ENCODE data around the gene ZNF70.
A peak's percentile ranks its signal among the peaks of the same experiment; 100 is the strongest.

ZNF70 gene

DNA sequence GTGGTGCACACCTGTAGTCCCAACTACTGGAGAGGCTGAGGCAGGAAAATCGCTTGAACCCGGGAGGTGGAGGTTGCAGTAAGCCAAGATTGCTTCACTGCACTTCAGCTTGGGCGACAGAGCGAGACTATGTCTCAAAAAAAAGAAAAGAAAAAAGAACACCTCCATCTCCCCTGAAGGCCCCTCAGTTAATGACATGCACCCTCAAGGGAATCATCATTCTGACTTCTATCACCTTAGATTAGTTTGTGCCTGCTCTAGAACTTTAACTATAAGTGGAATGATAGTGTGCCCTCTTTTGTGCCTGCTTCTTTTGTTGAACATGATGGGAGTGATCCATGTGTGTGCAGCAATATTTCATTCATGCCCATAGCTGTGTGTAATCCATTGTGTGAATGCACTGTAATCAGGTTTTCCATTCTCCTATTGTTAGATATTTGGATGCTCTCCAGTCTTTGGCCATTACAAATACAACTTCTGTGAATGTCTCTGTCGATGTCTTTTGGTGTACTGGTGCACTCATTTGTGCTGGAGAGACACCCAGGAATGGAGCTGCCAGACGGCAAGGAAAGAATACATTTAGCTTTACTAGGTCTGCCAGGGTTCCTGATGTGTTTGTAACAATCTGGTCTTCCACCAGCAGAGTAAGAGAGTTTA lies 4.2 kb upstream of the ZNF70 start:
- TF ChIP-seq EZH2phosphoT487 (IDR thresholded peaks at IDR 0.05; ENCODE audit: borderline replicate concordance, low read length), result no peak
- TF ChIP-seq, protein P1, sequence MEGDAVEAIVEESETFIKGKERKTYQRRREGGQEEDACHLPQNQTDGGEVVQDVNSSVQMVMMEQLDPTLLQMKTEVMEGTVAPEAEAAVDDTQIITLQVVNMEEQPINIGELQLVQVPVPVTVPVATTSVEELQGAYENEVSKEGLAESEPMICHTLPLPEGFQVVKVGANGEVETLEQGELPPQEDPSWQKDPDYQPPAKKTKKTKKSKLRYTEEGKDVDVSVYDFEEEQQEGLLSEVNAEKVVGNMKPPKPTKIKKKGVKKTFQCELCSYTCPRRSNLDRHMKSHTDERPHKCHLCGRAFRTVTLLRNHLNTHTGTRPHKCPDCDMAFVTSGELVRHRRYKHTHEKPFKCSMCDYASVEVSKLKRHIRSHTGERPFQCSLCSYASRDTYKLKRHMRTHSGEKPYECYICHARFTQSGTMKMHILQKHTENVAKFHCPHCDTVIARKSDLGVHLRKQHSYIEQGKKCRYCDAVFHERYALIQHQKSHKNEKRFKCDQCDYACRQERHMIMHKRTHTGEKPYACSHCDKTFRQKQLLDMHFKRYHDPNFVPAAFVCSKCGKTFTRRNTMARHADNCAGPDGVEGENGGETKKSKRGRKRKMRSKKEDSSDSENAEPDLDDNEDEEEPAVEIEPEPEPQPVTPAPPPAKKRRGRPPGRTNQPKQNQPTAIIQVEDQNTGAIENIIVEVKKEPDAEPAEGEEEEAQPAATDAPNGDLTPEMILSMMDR (IDR thresholded peaks at IDR 0.05; ENCODE audit: low read depth, low read length, poor library complexity, severe bottlenecking), result no peak
- Histone ChIP-seq H4K20me1 (ENCODE audit: control insufficient read depth, insufficient read depth, low read depth, low read length) (no peaks in the 10 kb centered on the region), H3K4me1 (ENCODE audit: control insufficient read depth, low read length) (peaks cover 61% of the 10 kb centered on the region), H3K4me2 (ENCODE audit: low read length) (peak overlapping the region; percentile 88), H3K4me3 (ENCODE audit: low read length) (peak overlapping the region; percentile 97), H3K79me2 (ENCODE audit: control insufficient read depth, low read length) (peaks cover 17% of the 10 kb centered on the region), H3K27me3 (ENCODE audit: control insufficient read depth, low read length) (no peaks in the 10 kb centered on the region), H3K9me2 (replicated peaks; ENCODE audit: control insufficient read depth, low read length) (no peaks in the 10 kb centered on the region), H3K36me3 (ENCODE audit: control insufficient read depth, low read length) (peaks cover 21% of the 10 kb centered on the region), H3K27ac (ENCODE audit: low read depth, low read length) (peak overlapping the region; percentile 92), H3F3A (ENCODE audit: control insufficient read depth, insufficient read depth) (peaks cover 39% of the 10 kb centered on the region), H3K9me3 (ENCODE audit: control insufficient read depth, insufficient read depth, low read length) (no peaks in the 10 kb centered on the region)

DNA sequence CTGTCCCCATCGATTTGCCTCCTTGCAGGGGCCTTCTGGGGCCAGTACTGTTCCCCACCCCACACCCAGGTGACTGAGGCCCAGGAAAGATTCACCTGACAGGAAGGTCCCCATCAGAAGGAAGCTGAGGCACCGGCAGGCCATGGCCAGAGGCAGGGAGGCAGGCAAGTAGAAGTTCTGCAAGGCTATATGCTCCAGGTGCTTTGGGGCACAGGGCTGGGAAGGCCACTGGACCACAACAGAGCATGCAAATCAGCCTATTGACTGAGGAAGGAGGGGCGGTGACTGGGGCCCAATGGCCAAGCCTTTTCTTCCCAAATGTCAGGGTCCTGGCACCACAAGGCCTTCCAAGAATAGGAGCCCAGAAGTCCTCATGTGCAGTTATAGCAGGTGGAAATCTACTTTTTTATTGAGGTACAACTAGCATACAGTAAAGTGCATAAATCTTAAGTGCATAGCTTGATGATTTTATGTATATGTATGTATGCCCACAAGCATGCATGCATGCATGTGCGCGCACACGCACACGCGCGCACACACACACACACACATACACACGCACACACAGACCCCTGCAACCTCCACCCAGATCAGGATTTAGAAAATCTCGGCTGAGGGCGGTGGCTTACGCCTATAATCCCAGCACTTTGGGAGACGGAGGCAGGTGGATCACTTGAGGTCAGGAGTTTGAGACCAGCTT lies 3.5 kb upstream of the ZNF70 start, which contains the start of gene VPREB3:
Gene VPREB3, minus strand, starts transcription at position 206 of the 700 bp plus-strand sequence. Its CDS starts 62 bp downstream, at position 144.
- peaks cover 66% of the 10 kb centered on the region for H3K4me1 ChIP-seq (ENCODE audit: control insufficient read depth, low read length)
- peaks cover 23% of the 10 kb centered on the region for H3K79me2 ChIP-seq (ENCODE audit: control insufficient read depth, low read length)
- no peaks in the 10 kb centered on the region for H3K9me2 ChIP-seq (replicated peaks; ENCODE audit: control insufficient read depth, low read length)
- no peaks in the 10 kb centered on the region for H3K27me3 ChIP-seq (ENCODE audit: control insufficient read depth, low read length)
- H4K20me1 ChIP-seq (ENCODE audit: control insufficient read depth, insufficient read depth, low read depth, low read length), result no peaks in the 10 kb centered on the region
- no peaks in the 10 kb centered on the region for H3K9me3 ChIP-seq (ENCODE audit: control insufficient read depth, insufficient read depth, low read length)
- peaks cover 39% of the 10 kb centered on the region for H3F3A ChIP-seq (ENCODE audit: control insufficient read depth, insufficient read depth)
- peak within 1 kb of the TSS; percentile 97 for H3K4me3 ChIP-seq (ENCODE audit: low read length)
- peak within 1 kb of the TSS; percentile 88 for H3K4me2 ChIP-seq (ENCODE audit: low read length)
- peak within 1 kb of the TSS; percentile 92 for H3K27ac ChIP-seq (ENCODE audit: low read depth, low read length)
- H3K36me3 ChIP-seq (ENCODE audit: control insufficient read depth, low read length), result peaks cover 21% of the 10 kb centered on the region
- TF ChIP-seq, protein P1 (IDR thresholded peaks at IDR 0.05; ENCODE audit: low read depth, low read length, poor library complexity, severe bottlenecking), result no peak
- TF ChIP-seq EZH2phosphoT487 (IDR thresholded peaks at IDR 0.05; ENCODE audit: borderline replicate concordance, low read length), result no peak

DNA sequence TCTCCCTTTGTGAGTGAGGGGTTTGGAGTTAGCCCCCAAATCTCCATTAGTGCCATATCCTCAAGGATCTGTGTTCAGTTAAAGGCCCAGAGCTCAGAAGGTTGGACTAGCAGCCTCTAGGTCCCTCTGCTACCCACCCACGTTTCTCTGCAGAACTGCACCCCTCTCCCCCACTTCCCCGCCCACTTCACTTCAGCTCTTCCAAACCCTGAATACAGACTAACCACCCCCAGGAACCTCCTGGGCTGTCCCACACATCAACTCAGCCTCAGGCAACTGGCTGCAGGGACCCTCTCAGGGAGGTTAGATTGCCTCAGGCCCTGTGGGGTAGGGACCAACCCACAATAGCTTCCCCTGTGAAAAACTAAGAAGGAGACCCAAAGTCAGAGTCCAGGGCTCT lies 2.5 kb upstream of the ZNF70 start:
- H3K9me2 ChIP-seq (replicated peaks; ENCODE audit: control insufficient read depth, low read length), result no peaks in the 10 kb centered on the region
- H3F3A ChIP-seq (ENCODE audit: control insufficient read depth, insufficient read depth), result peaks cover 39% of the 10 kb centered on the region
- TF ChIP-seq EZH2phosphoT487 (IDR thresholded peaks at IDR 0.05; ENCODE audit: borderline replicate concordance, low read length), result no peak
- TF ChIP-seq, protein P1 (IDR thresholded peaks at IDR 0.05; ENCODE audit: low read depth, low read length, poor library complexity, severe bottlenecking), result peak; percentile 20
- H4K20me1 ChIP-seq (ENCODE audit: control insufficient read depth, insufficient read depth, low read depth, low read length), result no peaks in the 10 kb centered on the region
- peak overlapping the region; percentile 92 for H3K27ac ChIP-seq (ENCODE audit: low read depth, low read length)
- H3K36me3 ChIP-seq (ENCODE audit: control insufficient read depth, low read length), result peaks cover 21% of the 10 kb centered on the region
- H3K9me3 ChIP-seq (ENCODE audit: control insufficient read depth, insufficient read depth, low read length), result no peaks in the 10 kb centered on the region
- peak overlapping the region; percentile 97 for H3K4me3 ChIP-seq (ENCODE audit: low read length)
- H3K79me2 ChIP-seq (ENCODE audit: control insufficient read depth, low read length), result peaks cover 23% of the 10 kb centered on the region
- H3K4me1 ChIP-seq (ENCODE audit: control insufficient read depth, low read length), result peaks cover 66% of the 10 kb centered on the region
- no peaks in the 10 kb centered on the region for H3K27me3 ChIP-seq (ENCODE audit: control insufficient read depth, low read length)
- H3K4me2 ChIP-seq (ENCODE audit: low read length), result peak overlapping the region; percentile 88
